GM21423 (cell line): Measurements from ENCODE around the gene PALB2.
"Not testable (repeated sequence)": the region's sequence is repeated elsewhere in the genome, so short reads cannot be mapped to it uniquely, and the experiment has no call there.

ENCODE experiments used
- ATAC-seq: cut with Tn5 transposase; IDR thresholded peaks from one replicate; pipeline ENCODE4 v1.9.1; 2021; ENCODE audit warnings: mild to moderate bottlenecking, moderate library complexity; ENCODE audit not compliant: unreplicated experiment

The PALB2 gene

GRCh38 chr16:23584186-23585076 lies 56.7 kb downstream of the PALB2 start:
- no peak for ATAC-seq

GRCh38 chr16:23583271-23583670 lies 57.8 kb downstream of the PALB2 start:
- ATAC-seq = not testable (repeated sequence)

GRCh38 chr16:23581764-23582163 lies 59.3 kb downstream of the PALB2 start:
- ATAC-seq = no peak

- ATAC-seq = no peak
These were observed 60.7 kb downstream of the PALB2 start for GRCh38 chr16:23580391-23580790.

GRCh38 chr16:23579371-23579770 lies 61.7 kb downstream of the PALB2 start:
- ATAC-seq = no peak

- no peak for ATAC-seq
These were observed 62.8 kb downstream of the PALB2 start for GRCh38 chr16:23578101-23578830.

- ATAC-seq = no peak
These were observed 63.6 kb downstream of the PALB2 start for GRCh38 chr16:23577493-23577892.

- no peak for ATAC-seq
These were observed 65.3 kb downstream of the PALB2 start for GRCh38 chr16:23575834-23576233.

GRCh38 chr16:23573817-23574216 lies 67.3 kb downstream of the PALB2 start:
- no peak for ATAC-seq

GRCh38 chr16:23572394-23572793 lies 68.7 kb downstream of the PALB2 start:
- no peak for ATAC-seq

GRCh38 chr16:23571895-23572294 lies 69.2 kb downstream of the PALB2 start:
- no peak for ATAC-seq

GRCh38 chr16:23570992-23571632 lies 70.0 kb downstream of the PALB2 start:
- no peak for ATAC-seq

- no peak for ATAC-seq
These were observed 73.5 kb downstream of the PALB2 start for GRCh38 chr16:23567602-23568001.

- no peak for ATAC-seq
These were observed 74.4 kb downstream of the PALB2 start for GRCh38 chr16:23566724-23567123.

GRCh38 chr16:23564575-23565363 lies 76.3 kb downstream of the PALB2 start:
- no peak for ATAC-seq

GRCh38 chr16:23563186-23563585 lies 77.9 kb downstream of the PALB2 start:
- no peak for ATAC-seq

GRCh38 chr16:23562505-23562904 lies 78.6 kb downstream of the PALB2 start:
- ATAC-seq = no peak

GRCh38 chr16:23561586-23561985 lies 79.5 kb downstream of the PALB2 start:
- no peak for ATAC-seq

- peak; percentile 2 for ATAC-seq
These were observed 83.1 kb downstream of the PALB2 start for GRCh38 chr16:23557779-23558702.
